ENCODE results near the gene ZGLP1. TPM values are rescaled to one million over a fixed set of nuclear protein-coding genes. Genes with fewer than 3 reads are reported as not detected.

Gene ZGLP1
- total RNA-seq, 3 donors from 2014 or later (not counting 1 experiment from before 2014, with no cell fraction given): 1.4 to 2.2 (median 1.9) TPM

GRCh38 chr19:10289836-10290356 is 19.7 kb downstream of the ZGLP1 start, which contains the start of gene ICAM5:
ICAM5 (plus strand) TSS chr19:10289952; CDS start chr19:10290044, 92 bp downstream.
- Mint-ChIP-seq H3K4me3 (peak within 1 kb of the TSS; percentile 86), H3K27ac (peak within 1 kb of the TSS; percentile 23 to 63), H3K4me1 (peaks cover 50 to 69% of the 10 kb centered on the region in 2 donors), H3K9me3 (no peaks in the 10 kb centered on the region), H3K36me3 (peaks cover 9% of the 10 kb centered on the region), H3K27me3 (ENCODE audit: low read depth in 2 of 2) (peaks cover 7 to 40% of the 10 kb centered on the region in 2 donors)
- WGBS (ENCODE audit: insufficient coverage): under 1% methylated on average over 45 of the region's 45 CpGs
- Histone ChIP-seq H3K4me3 (ENCODE audit: low read length) (peak within 1 kb of the TSS; percentile 37), H3K9me3 (ENCODE audit: control insufficient read depth, insufficient read depth, low read length) (no peaks in the 10 kb centered on the region), H3K27ac (ENCODE audit: low read length) (no peak within 1 kb of the TSS), H3K27me3 (ENCODE audit: control insufficient read depth, insufficient read depth, low read length) (peaks cover 65% of the 10 kb centered on the region), H3K36me3 (ENCODE audit: control insufficient read depth, insufficient read depth, low read length) (peaks cover 12% of the 10 kb centered on the region), H3K4me1 (ENCODE audit: control insufficient read depth, insufficient read depth, low read length) (peaks cover 93% of the 10 kb centered on the region)
- peak in 1 of 3 donors; percentile 11 for ATAC-seq
- TF ChIP-seq, protein P1, sequence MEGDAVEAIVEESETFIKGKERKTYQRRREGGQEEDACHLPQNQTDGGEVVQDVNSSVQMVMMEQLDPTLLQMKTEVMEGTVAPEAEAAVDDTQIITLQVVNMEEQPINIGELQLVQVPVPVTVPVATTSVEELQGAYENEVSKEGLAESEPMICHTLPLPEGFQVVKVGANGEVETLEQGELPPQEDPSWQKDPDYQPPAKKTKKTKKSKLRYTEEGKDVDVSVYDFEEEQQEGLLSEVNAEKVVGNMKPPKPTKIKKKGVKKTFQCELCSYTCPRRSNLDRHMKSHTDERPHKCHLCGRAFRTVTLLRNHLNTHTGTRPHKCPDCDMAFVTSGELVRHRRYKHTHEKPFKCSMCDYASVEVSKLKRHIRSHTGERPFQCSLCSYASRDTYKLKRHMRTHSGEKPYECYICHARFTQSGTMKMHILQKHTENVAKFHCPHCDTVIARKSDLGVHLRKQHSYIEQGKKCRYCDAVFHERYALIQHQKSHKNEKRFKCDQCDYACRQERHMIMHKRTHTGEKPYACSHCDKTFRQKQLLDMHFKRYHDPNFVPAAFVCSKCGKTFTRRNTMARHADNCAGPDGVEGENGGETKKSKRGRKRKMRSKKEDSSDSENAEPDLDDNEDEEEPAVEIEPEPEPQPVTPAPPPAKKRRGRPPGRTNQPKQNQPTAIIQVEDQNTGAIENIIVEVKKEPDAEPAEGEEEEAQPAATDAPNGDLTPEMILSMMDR (IDR thresholded peaks at IDR 0.05): no peak
- peak in 1 of 2 donors; percentile 59 for DNase-seq
- intact Hi-C loops (cut with micrococcal nuclease): loop anchor here (2.0 to 5.0 kb wide), 2 partner anchors 19 to 222 kb away; partner anchors contain the start of gene ICAM1

GRCh38 chr19:10289167-10289835 is 20.3 kb downstream of the ZGLP1 start:
- Mint-ChIP-seq H3K9me3 (no peaks in the 10 kb centered on the region), H3K4me1 (peaks cover 50 to 69% of the 10 kb centered on the region in 2 donors), H3K27me3 (ENCODE audit: low read depth in 2 of 2) (peaks cover 7 to 40% of the 10 kb centered on the region in 2 donors), H3K27ac (peak overlapping the region; percentile 23 to 63), H3K36me3 (peaks cover 10% of the 10 kb centered on the region), H3K4me3 (peak overlapping the region; percentile 86)
- Histone ChIP-seq H3K9me3 (ENCODE audit: control insufficient read depth, insufficient read depth, low read length) (no peaks in the 10 kb centered on the region), H3K36me3 (ENCODE audit: control insufficient read depth, insufficient read depth, low read length) (peaks cover 18% of the 10 kb centered on the region), H3K27ac (ENCODE audit: low read length) (no peak overlapping the region), H3K4me1 (ENCODE audit: control insufficient read depth, insufficient read depth, low read length) (peaks cover 87% of the 10 kb centered on the region), H3K4me3 (ENCODE audit: low read length) (peak overlapping the region; percentile 37), H3K27me3 (ENCODE audit: control insufficient read depth, insufficient read depth, low read length) (peaks cover 59% of the 10 kb centered on the region)
- peak; percentile 63 to 85 for DNase-seq
- WGBS (ENCODE audit: insufficient coverage): under 1% methylated on average over 49 of the region's 50 CpGs
- intact Hi-C loops (cut with micrococcal nuclease): no loop called here
- peak; percentile 55 to 78 (median 69) for ATAC-seq
- TF ChIP-seq, protein P1 (IDR thresholded peaks at IDR 0.05): no peak

GRCh38 chr19:10288662-10289166 is 20.9 kb downstream of the ZGLP1 start:
- intact Hi-C loops (cut with micrococcal nuclease): no loop called here
- H3K4me3 Mint-ChIP-seq: peak overlapping the region; percentile 86
- Histone ChIP-seq H3K27me3 (ENCODE audit: control insufficient read depth, insufficient read depth, low read length) (peaks cover 53% of the 10 kb centered on the region), H3K4me1 (ENCODE audit: control insufficient read depth, insufficient read depth, low read length) (peaks cover 81% of the 10 kb centered on the region), H3K9me3 (ENCODE audit: control insufficient read depth, insufficient read depth, low read length) (no peaks in the 10 kb centered on the region), H3K27ac (ENCODE audit: low read length) (no peak overlapping the region), H3K4me3 (ENCODE audit: low read length) (peak overlapping the region; percentile 37), H3K36me3 (ENCODE audit: control insufficient read depth, insufficient read depth, low read length) (peaks cover 24% of the 10 kb centered on the region)
- peak overlapping the region; percentile 23 to 63 for H3K27ac Mint-ChIP-seq
- WGBS (ENCODE audit: insufficient coverage): under 1% methylated on average over 22 of the region's 23 CpGs
- peaks cover 10% of the 10 kb centered on the region for H3K36me3 Mint-ChIP-seq
- TF ChIP-seq, protein P1 (IDR thresholded peaks at IDR 0.05): no peak
- H3K4me1 Mint-ChIP-seq: peaks cover 50 to 69% of the 10 kb centered on the region in 2 donors
- ATAC-seq: no peak
- H3K27me3 Mint-ChIP-seq (ENCODE audit: low read depth in 2 of 2): peaks cover 7 to 40% of the 10 kb centered on the region in 2 donors
- H3K9me3 Mint-ChIP-seq: no peaks in the 10 kb centered on the region
- peak in 1 of 2 donors; percentile 45 for DNase-seq

All from natural killer cell (primary cell).